HCT116 (cell line): ENCODE results near the gene TMED10. TPM values are rescaled to one million over a fixed set of nuclear protein-coding genes. Genes with fewer than 3 reads are reported as not detected.
A peak's percentile ranks its signal among the peaks of the same experiment; 100 is the strongest.

Source experiments
- ATAC-seq: fragments of 200-7000 bp; cut with Tn5 transposase; 2 replicates; pipeline ENCODE4 v1.9.1; 2020; ENCODE audit warnings: mild to moderate bottlenecking, moderate library complexity
- BruUV-seq: library from RNA; stranded (reverse); fragments of 400-500 nt; replicated peaks from 2 replicates; lab custom pipeline; 2021; lab: Mats Ljungman, UMichigan
- CTCF ChIA-PET: fragments of 300-600 bp; sonication (Branson Sonifier 250); formaldehyde crosslinking; loops from one replicate; lab custom pipeline; 2021; ENCODE audit warnings: antibody characterized with exemption; lab: Charles Lee
- POLR2A ChIA-PET: fragments of 300-600, 350-600 bp; sonication (Branson Sonifier 250); formaldehyde crosslinking; loops from one replicate; lab custom pipeline; 2021; ENCODE audit warnings: antibody characterized with exemption; lab: Charles Lee
- RAD21 ChIA-PET, 2 experiments: fragments of 300-600 bp; sonication (Branson Sonifier 250); formaldehyde crosslinking; loops; one replicate each; lab custom pipeline; 2023; ENCODE audit warnings: low total read pairs in 2 of 2; ENCODE audit not compliant: uncharacterized antibody in 2 of 2, unreplicated experiment in 2 of 2, low non-redundant PET in 1 of 2; lab: Charles Lee
- DNase-seq: peaks from one replicate; pipeline ENCODE4 v3.0.0-alpha.2; 2010; ENCODE audit warnings: low read depth, low spot score
- H2AFZ ChIP-seq: fragments of 200-600 bp; shearing (Covaris generic), sonication (generic); 2 replicates; pipeline ENCODE4 v1.6.1; 2017; ENCODE audit warnings: low read depth, mixed run types, mixed read lengths, antibody characterized with exemption, low read length; ENCODE audit not compliant: poor library complexity, severe bottlenecking
- H3K27ac ChIP-seq: 2 replicates; pipeline ENCODE4 v1.5.1; 2012; ENCODE audit warnings: low read depth, low read length
- H3K27me3 ChIP-seq: fragments of 200-600 bp; sonication (generic); 2 replicates; pipeline ENCODE4 v1.6.1; 2016; ENCODE audit warnings: mixed run types, low read length, mixed read lengths; ENCODE audit not compliant: insufficient read depth
- H3K36me3 ChIP-seq, 2 experiments: fragments of 200-500 bp in 1 of 2; fragments of 200-600 bp in 1 of 2; sonication (Bioruptor generic) in 1 of 2; sonication (generic) in 1 of 2; 2 replicates each; pipeline versions ENCODE4 v1.5.1 to v1.6.1; 2014 to 2016; ENCODE audit warnings: low read length in 2 of 2, inconsistent platforms in 1 of 2, mixed read lengths in 1 of 2, mixed run types in 1 of 2; ENCODE audit not compliant: insufficient read depth in 2 of 2, control insufficient read depth in 1 of 2
- H3K4me1 ChIP-seq, 2 experiments: fragments of 200-600 bp in 1 of 2; sonication (generic) in 1 of 2; 2 replicates each; pipeline versions ENCODE4 v1.5.1 to v1.6.1; 2012 to 2017; ENCODE audit warnings: low read length in 2 of 2, inconsistent platforms in 1 of 2, mild to moderate bottlenecking in 1 of 2, mixed read lengths in 1 of 2, mixed run types in 1 of 2, moderate library complexity in 1 of 2; ENCODE audit not compliant: insufficient read depth in 2 of 2, control insufficient read depth in 1 of 2
- H3K4me2 ChIP-seq: fragments of 200-600 bp; sonication (generic); 2 replicates; pipeline ENCODE4 v1.6.1; 2017; ENCODE audit warnings: mixed run types, low read length, mixed read lengths
- H3K4me3 ChIP-seq, 2 experiments: fragments of 200-600 bp in 1 of 2; sonication (generic) in 1 of 2; replicated peaks in 1 of 2; 2 replicates each; pipeline ENCODE4 v1.5.1; 2011 to 2016; ENCODE audit warnings: low read length in 2 of 2, control low read depth in 1 of 2, low read depth in 1 of 2, mild to moderate bottlenecking in 1 of 2, mixed read lengths in 1 of 2, mixed run types in 1 of 2
- H3K79me2 ChIP-seq: fragments of 200-600 bp; sonication (generic); 2 replicates; pipeline ENCODE4 v1.6.1; 2017; ENCODE audit warnings: mild to moderate bottlenecking, mixed run types, low read length, moderate library complexity, mixed read lengths; ENCODE audit not compliant: insufficient read depth
- H3K9ac ChIP-seq: fragments of 200-600 bp; sonication (generic); 2 replicates; pipeline ENCODE4 v1.6.1; 2016; ENCODE audit warnings: low read length, mixed read lengths
- H3K9me2 ChIP-seq: fragments of 200-600 bp; sonication (generic), shearing (Covaris generic); 2 replicates; pipeline ENCODE4 v1.6.1; 2017; ENCODE audit warnings: mixed run types, mild to moderate bottlenecking, moderate library complexity; ENCODE audit not compliant: insufficient read depth
- H3K9me3 ChIP-seq, 2 experiments: fragments of 200-500 bp in 1 of 2; fragments of 200-600 bp in 1 of 2; sonication (Bioruptor generic) in 1 of 2; sonication (generic) in 1 of 2; 2 replicates each; pipeline ENCODE4 v1.6.1; 2014 to 2017; ENCODE audit warnings: low read length in 2 of 2, mixed read lengths in 2 of 2, inconsistent platforms in 1 of 2, low read depth in 1 of 2, mild to moderate bottlenecking in 1 of 2, mixed run types in 1 of 2, moderate library complexity in 1 of 2; ENCODE audit not compliant: control insufficient read depth in 1 of 2, insufficient read depth in 1 of 2
- H4K20me1 ChIP-seq: fragments of 200-600 bp; sonication (generic), shearing (Covaris generic); 2 replicates; pipeline ENCODE4 v1.6.1; 2017; ENCODE audit warnings: mixed run types, mild to moderate bottlenecking, moderate library complexity; ENCODE audit not compliant: insufficient read depth
- ATF3 ChIP-seq: IDR thresholded peaks from 2 replicates; pipeline ENCODE4 v1.6.1; 2012
- CBX3 ChIP-seq: IDR thresholded peaks from 2 replicates; pipeline ENCODE4 v1.6.1; 2012; ENCODE audit warnings: low read depth
- CEBPB ChIP-seq: IDR thresholded peaks from 2 replicates; pipeline ENCODE4 v1.6.1; 2012; ENCODE audit warnings: low read depth
- CTCF ChIP-seq, 3 experiments: fragments of 200-600 bp in 1 of 3; sonication (generic) in 1 of 3; IDR thresholded peaks in 2 of 3; conservative IDR thresholded peaks in 1 of 3; 2 replicates each; pipeline ENCODE4 v1.5.1; 2012 to 2017; ENCODE audit warnings: low read depth in 2 of 3, low read length in 2 of 3, antibody characterized with exemption in 1 of 3, borderline replicate concordance in 1 of 3, control low read depth in 1 of 3, mild to moderate bottlenecking in 1 of 3, mixed read lengths in 1 of 3, mixed run types in 1 of 3, moderate library complexity in 1 of 3; ENCODE audit not compliant: insufficient read depth in 1 of 3
- EGR1 ChIP-seq: IDR thresholded peaks from 2 replicates; pipeline ENCODE4 v1.6.1; 2012; ENCODE audit warnings: low read depth
- ELF1 ChIP-seq: IDR thresholded peaks from 2 replicates; pipeline ENCODE4 v1.6.1; 2012; ENCODE audit warnings: low read depth, borderline replicate concordance
- EZH2 ChIP-seq: fragments of 200-600 bp; sonication (generic); IDR thresholded peaks from 2 replicates; pipeline ENCODE4 v1.6.1; 2017; ENCODE audit warnings: antibody characterized with exemption, mixed run types
- FOSL1 ChIP-seq: IDR thresholded peaks from 2 replicates; pipeline ENCODE4 v1.6.1; 2012; ENCODE audit warnings: low read depth
- JUND ChIP-seq: IDR thresholded peaks from 2 replicates; pipeline ENCODE4 v1.6.1; 2012
- MAX ChIP-seq: IDR thresholded peaks from 2 replicates; pipeline ENCODE4 v1.6.1; 2012
- POLR2A ChIP-seq: IDR thresholded peaks from 2 replicates; pipeline ENCODE4 v1.7.0; 2011; ENCODE audit warnings: borderline replicate concordance; ENCODE audit not compliant: insufficient read depth, insufficient read length; ENCODE audit errors: extremely low read depth
- POLR2AphosphoS5 ChIP-seq: IDR thresholded peaks from 2 replicates; pipeline ENCODE4 v1.6.1; 2011; ENCODE audit warnings: mild to moderate bottlenecking, low read depth, low read length, moderate library complexity
- RAD21 ChIP-seq: IDR thresholded peaks from 2 replicates; pipeline ENCODE4 v1.6.1; 2012; ENCODE audit warnings: low read depth, mild to moderate bottlenecking
- SIN3A ChIP-seq: IDR thresholded peaks from 2 replicates; pipeline ENCODE4 v1.6.1; 2012; ENCODE audit warnings: low read depth
- SP1 ChIP-seq: IDR thresholded peaks from 2 replicates; pipeline ENCODE4 v1.6.1; 2012; ENCODE audit warnings: low read depth
- SRF ChIP-seq: IDR thresholded peaks from 2 replicates; pipeline ENCODE4 v1.6.1; 2012; ENCODE audit warnings: low read depth
- YY1 ChIP-seq: IDR thresholded peaks from 2 replicates; pipeline ENCODE4 v1.6.1; 2011; ENCODE audit warnings: low read length, low read depth, moderate library complexity, mild to moderate bottlenecking; ENCODE audit not compliant: insufficient replicate concordance; ENCODE audit errors: extremely low read depth
- ZNF274 ChIP-seq: fragments of 200-500 bp; sonication (Bioruptor generic); IDR thresholded peaks from 2 replicates; pipeline ENCODE4 v1.6.1; 2014; ENCODE audit warnings: mild to moderate bottlenecking, low read depth, low read length, inconsistent platforms
- intact Hi-C: fragments of 100-400 bp; cut with micrococcal nuclease; formaldehyde crosslinking; loops from 2 replicates; pipeline ENCODE4 v1.10.0; 2022
- total RNA-seq: library from RNA; stranded (reverse); gene quantifications from one replicate; pipeline ENCODE4 v1.2.1, GENCODE V29; 2021; ENCODE audit not compliant: unreplicated experiment

Gene TMED10
- total RNA-seq, 1 experiment from 2014 or later = 303 TPM

- TF ChIP-seq ZNF274 (no peak), RAD21 (no peak), JUND (no peak), ELF1 (no peak), CEBPB (no peak)
Observed at GRCh38 chr14:75201087-75201486, 24.7 kb upstream of the TMED10 start (continued).

GRCh38 chr14:75200451-75200850 is 24.0 kb upstream of the TMED10 start:
- H3K4me1 ChIP-seq = peaks cover 14 to 31% of the 10 kb centered on the region in 2 experiments; a peak in 3 of 4 replicates
- no peaks in the 10 kb centered on the region for H4K20me1 ChIP-seq
- H3K9me2 ChIP-seq = no peaks in the 10 kb centered on the region
- H3K79me2 ChIP-seq = no peaks in the 10 kb centered on the region
- no peaks in the 10 kb centered on the region for H3K9me3 ChIP-seq
- ChIA-PET RAD21 (no interaction called here), POLR2A (interaction anchor here (0.5 kb wide), 1 partner anchor 1864 kb away, joined by 3 read pairs; no protein-coding TSS in a partner anchor), CTCF (no interaction called here)
- peak overlapping the region; percentile 39 for H2AFZ ChIP-seq
- no TSS peak for BruUV-seq
- H3K9ac ChIP-seq = no peak overlapping the region
- TF ChIP-seq CBX3 (peak; percentile 97), SRF (no peak), EZH2 (no peak), ATF3 (no peak), SP1 (peak; percentile 79), EGR1 (no peak), RAD21 (peak; percentile 42; the same call in 1 of the 2 replicates), CEBPB (no peak), FOSL1 (peak; percentile 47), ELF1 (no peak; the same call in 1 of the 2 replicates), POLR2A (no peak), SIN3A (no peak), POLR2AphosphoS5 (no peak), CTCF (IDR thresholded peaks at IDR 0.05 in 2 of 3, conservative IDR thresholded peaks at IDR 0.05 in 1 of 3; ENCODE audit: borderline replicate concordance in 1 of 3, insufficient read depth in 1 of 3, low read depth in 2 of 3, low read length in 2 of 3) (no peak), MAX (peak; percentile 98), YY1 (peak; percentile 12)
- peak; percentile 70 for DNase-seq
- no peak overlapping the region for H3K4me3 ChIP-seq
- H3K4me2 ChIP-seq = peak overlapping the region; percentile 64
- H3K27ac ChIP-seq = peak overlapping the region; percentile 0; the same call in 1 of the 2 replicates
- no peaks in the 10 kb centered on the region for H3K27me3 ChIP-seq
- peak; percentile 84 for ATAC-seq
- no peaks in the 10 kb centered on the region for H3K36me3 ChIP-seq
- intact Hi-C loops = loop anchor here (1.0 kb wide), 1 partner anchor 24 kb away; the partner anchor contains the start of gene TMED10
